Measurements from ENCODE around the gene MARK3. TPM values are rescaled to one million over a fixed set of nuclear protein-coding genes. Genes with fewer than 3 reads are reported as not detected.

The MARK3 gene
- total RNA-seq, 1 experiment from 2014 or later: 81.9 TPM

- peaks cover 8% of the 10 kb centered on the region for H3K23me2 ChIP-seq (ENCODE audit: insufficient read length, low read depth, low read length, poor library complexity, severe bottlenecking)
- Mint-ChIP-seq H3K9me3 (no peaks in the 10 kb centered on the region; a peak in 2 of 5 replicates), H3K27ac (no peak overlapping the region), H3K36me3 (ENCODE audit: insufficient read depth in 1 of 3, low read depth in 3 of 3) (peaks cover 0 to 8% (median 4%) of the 10 kb centered on the region in 3 experiments; a peak in 5 of 7 replicates), H3K4me3 (peak overlapping the region in 1 of 2 experiments; percentile 5; a peak in 2 of 5 replicates), H3K4me1 (peaks cover 11 to 22% of the 10 kb centered on the region in 2 experiments), H3K27me3 (ENCODE audit: low read depth) (peaks cover 5% of the 10 kb centered on the region)
- no peak overlapping the region for H3K9ac ChIP-seq (ENCODE audit: extremely low read depth, insufficient read length, low read length)
- H4K20me1 ChIP-seq (ENCODE audit: control insufficient read depth, insufficient read depth, insufficient read length): peaks cover 4% of the 10 kb centered on the region
- H2BK120ac ChIP-seq (ENCODE audit: low read depth, low read length, poor library complexity, severe bottlenecking): no peak overlapping the region
- no peaks in the 10 kb centered on the region; the same call in 1 of the 2 replicates for H3K4me1 ChIP-seq (ENCODE audit: insufficient read depth, low read length)
- H3K79me2 ChIP-seq (ENCODE audit: insufficient read depth, low read length): peaks cover 10% of the 10 kb centered on the region; the same call in 1 of the 2 replicates
- H3K27ac ChIP-seq (ENCODE audit: insufficient read length, low read depth, low read length): no peak overlapping the region
- peaks cover 13% of the 10 kb centered on the region for H3K79me1 ChIP-seq (ENCODE audit: insufficient read depth, low read depth, low read length, poor library complexity, severe bottlenecking)
- no peak overlapping the region for H2AK5ac ChIP-seq (ENCODE audit: insufficient read length, low read length)
- H3T11ph ChIP-seq (ENCODE audit: low read length): no peak overlapping the region
- H3K14ac ChIP-seq (ENCODE audit: insufficient read depth, low read length): no peak overlapping the region
- H3K27me3 ChIP-seq (ENCODE audit: insufficient read depth, low read length): no peaks in the 10 kb centered on the region
- no peak overlapping the region for H2BK12ac ChIP-seq (ENCODE audit: insufficient read length, low read depth, low read length)
- no peak for DNase-seq
- no peak overlapping the region for H4K5ac ChIP-seq (ENCODE audit: insufficient read length, low read depth, low read length)
- no peak overlapping the region for H4K8ac ChIP-seq (replicated peaks; ENCODE audit: insufficient read length, low read depth, low read length)
- no peak overlapping the region for H3K4ac ChIP-seq (ENCODE audit: low read depth, low read length)
- H3K23ac ChIP-seq (ENCODE audit: insufficient read length, low read depth, low read length): no peak overlapping the region
- no peak overlapping the region for H2BK15ac ChIP-seq (ENCODE audit: low read depth, low read length)
- no peak overlapping the region for H2BK5ac ChIP-seq (ENCODE audit: insufficient read length, low read length)
- no peak for TF ChIP-seq CTCF (conservative IDR thresholded peaks at IDR 0.05)
- no peak overlapping the region for H2AFZ ChIP-seq (ENCODE audit: low read length)
- no peak overlapping the region for H3K4me2 ChIP-seq (ENCODE audit: insufficient read depth, insufficient read length, low read length)
- H4K91ac ChIP-seq (ENCODE audit: insufficient read length, low read depth, low read length): no peak overlapping the region
- H3K9me3 ChIP-seq (ENCODE audit: control insufficient read depth, low read depth, low read length): no peaks in the 10 kb centered on the region
- no peak overlapping the region for H3K56ac ChIP-seq (ENCODE audit: insufficient read length, low read depth, low read length)
- no peak overlapping the region for H2BK20ac ChIP-seq (ENCODE audit: low read depth, low read length, poor library complexity, severe bottlenecking)
- no peak overlapping the region for H3K18ac ChIP-seq (ENCODE audit: insufficient read length, low read depth, low read length)
- no CpG with 5 or more reads among the region's 15 CpGs for WGBS (ENCODE audit: extremely low coverage, insufficient read length, low lambda C conversion rate)
These were observed 146.4 kb downstream of the MARK3 start for GRCh38 chr14:103531421-103532215.

Data from H9 (cell line).